ENCODE results near the gene CNBP.

DNA sequence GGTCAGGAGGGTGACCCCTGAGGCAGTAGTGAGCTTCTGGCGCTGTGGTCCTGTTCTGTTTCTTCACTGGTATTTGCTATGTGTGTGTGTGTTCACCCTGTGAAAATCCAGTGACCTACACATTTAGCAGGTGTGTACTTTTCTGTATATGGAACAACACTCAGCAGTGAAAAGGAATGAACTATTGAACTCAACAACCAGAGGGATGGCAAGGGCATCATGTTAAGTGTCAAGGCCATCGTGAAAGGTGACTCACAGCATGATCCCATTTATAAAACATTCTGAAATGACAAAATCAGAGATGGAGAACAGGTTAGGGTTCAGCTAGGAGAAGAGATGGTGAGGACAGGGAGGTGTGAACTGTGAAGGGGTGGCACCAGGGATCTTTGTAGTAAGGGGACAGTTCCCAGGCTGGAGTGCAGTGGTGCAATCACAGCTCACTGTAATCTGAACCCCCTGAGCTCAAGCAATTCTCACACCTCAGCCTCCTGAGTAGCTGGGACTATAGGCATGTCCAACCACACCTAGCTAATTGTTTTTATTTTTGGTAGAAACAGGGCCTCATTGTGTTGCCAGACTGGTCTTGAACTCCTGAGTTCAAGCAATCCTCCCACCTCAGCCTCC is 52.1 kb downstream of the CNBP start:
- TF ChIP-seq, protein P1, sequence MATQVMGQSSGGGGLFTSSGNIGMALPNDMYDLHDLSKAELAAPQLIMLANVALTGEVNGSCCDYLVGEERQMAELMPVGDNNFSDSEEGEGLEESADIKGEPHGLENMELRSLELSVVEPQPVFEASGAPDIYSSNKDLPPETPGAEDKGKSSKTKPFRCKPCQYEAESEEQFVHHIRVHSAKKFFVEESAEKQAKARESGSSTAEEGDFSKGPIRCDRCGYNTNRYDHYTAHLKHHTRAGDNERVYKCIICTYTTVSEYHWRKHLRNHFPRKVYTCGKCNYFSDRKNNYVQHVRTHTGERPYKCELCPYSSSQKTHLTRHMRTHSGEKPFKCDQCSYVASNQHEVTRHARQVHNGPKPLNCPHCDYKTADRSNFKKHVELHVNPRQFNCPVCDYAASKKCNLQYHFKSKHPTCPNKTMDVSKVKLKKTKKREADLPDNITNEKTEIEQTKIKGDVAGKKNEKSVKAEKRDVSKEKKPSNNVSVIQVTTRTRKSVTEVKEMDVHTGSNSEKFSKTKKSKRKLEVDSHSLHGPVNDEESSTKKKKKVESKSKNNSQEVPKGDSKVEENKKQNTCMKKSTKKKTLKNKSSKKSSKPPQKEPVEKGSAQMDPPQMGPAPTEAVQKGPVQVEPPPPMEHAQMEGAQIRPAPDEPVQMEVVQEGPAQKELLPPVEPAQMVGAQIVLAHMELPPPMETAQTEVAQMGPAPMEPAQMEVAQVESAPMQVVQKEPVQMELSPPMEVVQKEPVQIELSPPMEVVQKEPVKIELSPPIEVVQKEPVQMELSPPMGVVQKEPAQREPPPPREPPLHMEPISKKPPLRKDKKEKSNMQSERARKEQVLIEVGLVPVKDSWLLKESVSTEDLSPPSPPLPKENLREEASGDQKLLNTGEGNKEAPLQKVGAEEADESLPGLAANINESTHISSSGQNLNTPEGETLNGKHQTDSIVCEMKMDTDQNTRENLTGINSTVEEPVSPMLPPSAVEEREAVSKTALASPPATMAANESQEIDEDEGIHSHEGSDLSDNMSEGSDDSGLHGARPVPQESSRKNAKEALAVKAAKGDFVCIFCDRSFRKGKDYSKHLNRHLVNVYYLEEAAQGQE (IDR thresholded peaks at IDR 0.05; ENCODE audit: low read depth): no peak
- TF ChIP-seq EZH2 (IDR thresholded peaks at IDR 0.05): no peak
- TF ChIP-seq POLR2A (IDR thresholded peaks at IDR 0.05; ENCODE audit: borderline replicate concordance, extremely low read depth, insufficient read depth, insufficient read length): no peak
- TF ChIP-seq SP1 (IDR thresholded peaks at IDR 0.05; ENCODE audit: low read depth): no peak
- no peak for TF ChIP-seq RAD21 (IDR thresholded peaks at IDR 0.05; ENCODE audit: low read depth)
- TF ChIP-seq YY1 (IDR thresholded peaks at IDR 0.05; ENCODE audit: extremely low read depth, insufficient replicate concordance, low read depth, low read length): no peak
- TF ChIP-seq MAX (IDR thresholded peaks at IDR 0.05): no peak
- TF ChIP-seq, protein P2, sequence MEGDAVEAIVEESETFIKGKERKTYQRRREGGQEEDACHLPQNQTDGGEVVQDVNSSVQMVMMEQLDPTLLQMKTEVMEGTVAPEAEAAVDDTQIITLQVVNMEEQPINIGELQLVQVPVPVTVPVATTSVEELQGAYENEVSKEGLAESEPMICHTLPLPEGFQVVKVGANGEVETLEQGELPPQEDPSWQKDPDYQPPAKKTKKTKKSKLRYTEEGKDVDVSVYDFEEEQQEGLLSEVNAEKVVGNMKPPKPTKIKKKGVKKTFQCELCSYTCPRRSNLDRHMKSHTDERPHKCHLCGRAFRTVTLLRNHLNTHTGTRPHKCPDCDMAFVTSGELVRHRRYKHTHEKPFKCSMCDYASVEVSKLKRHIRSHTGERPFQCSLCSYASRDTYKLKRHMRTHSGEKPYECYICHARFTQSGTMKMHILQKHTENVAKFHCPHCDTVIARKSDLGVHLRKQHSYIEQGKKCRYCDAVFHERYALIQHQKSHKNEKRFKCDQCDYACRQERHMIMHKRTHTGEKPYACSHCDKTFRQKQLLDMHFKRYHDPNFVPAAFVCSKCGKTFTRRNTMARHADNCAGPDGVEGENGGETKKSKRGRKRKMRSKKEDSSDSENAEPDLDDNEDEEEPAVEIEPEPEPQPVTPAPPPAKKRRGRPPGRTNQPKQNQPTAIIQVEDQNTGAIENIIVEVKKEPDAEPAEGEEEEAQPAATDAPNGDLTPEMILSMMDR (IDR thresholded peaks at IDR 0.05 in 2 of 3, conservative IDR thresholded peaks at IDR 0.05 in 1 of 3; ENCODE audit: borderline replicate concordance in 1 of 3, insufficient read depth in 1 of 3, low read depth in 2 of 3, low read length in 2 of 3): no peak
- no peak for TF ChIP-seq ZFX (IDR thresholded peaks at IDR 0.05)
- TF ChIP-seq JUND (IDR thresholded peaks at IDR 0.05): no peak
- no peak for TF ChIP-seq EGR1 (IDR thresholded peaks at IDR 0.05; ENCODE audit: low read depth)
- TF ChIP-seq TCF7L2 (IDR thresholded peaks at IDR 0.05; ENCODE audit: borderline replicate concordance, extremely low read depth, insufficient read depth, insufficient read length): no peak
- no peak for TF ChIP-seq POLR2AphosphoS5 (IDR thresholded peaks at IDR 0.05; ENCODE audit: low read depth, low read length)
- TF ChIP-seq EZH2phosphoT487 (IDR thresholded peaks at IDR 0.05; ENCODE audit: borderline replicate concordance): no peak
